Stimulated activated CD4-positive, alpha-beta T cell treated with anti-CD3 and anti-CD28 coated beads, Interleukin-2, amount 100 ng/mL, for 24 hours (primary cell): ENCODE data around the gene PTPRN2.

ENCODE experiments used
- DNase-seq, 2 donors: peaks; one replicate each; pipeline ENCODE4 v3.0.0-alpha.2; 2020

Gene PTPRN2

DNA sequence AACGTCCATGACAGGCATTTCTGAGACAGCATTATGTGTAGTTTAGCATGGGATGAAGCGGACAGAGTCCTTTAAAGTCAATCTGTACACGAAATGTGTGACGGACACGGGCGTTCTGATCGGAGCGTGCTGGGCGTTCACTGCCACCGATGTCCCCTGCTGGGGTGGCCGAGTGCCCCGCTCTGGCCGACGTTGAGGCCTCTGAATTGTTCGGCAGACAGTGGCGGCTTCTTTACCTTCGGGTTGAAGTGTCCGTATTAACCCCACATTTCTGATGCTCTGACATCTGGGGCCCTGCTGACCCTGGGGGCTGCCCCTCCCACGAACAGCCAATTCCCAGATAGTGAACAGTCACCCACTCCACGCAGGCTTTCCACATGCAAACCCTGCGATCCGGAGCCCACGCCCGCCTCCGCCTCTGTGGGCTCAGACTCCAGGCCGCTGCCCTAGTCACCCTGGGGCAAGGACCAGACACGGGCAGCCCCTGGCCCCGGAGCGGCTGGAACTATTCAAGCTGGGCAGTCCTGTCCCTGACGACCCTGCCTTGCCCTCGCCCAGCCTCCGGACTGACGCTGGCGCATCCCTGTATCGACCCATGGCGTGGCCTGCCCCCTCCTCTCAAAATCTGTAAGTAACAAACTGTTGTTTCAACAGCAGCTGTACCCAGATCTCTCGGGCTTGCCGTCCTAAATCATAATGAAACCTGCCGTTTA, 445.7 kb downstream of the PTPRN2 start:
- DNase-seq = no peak

DNA sequence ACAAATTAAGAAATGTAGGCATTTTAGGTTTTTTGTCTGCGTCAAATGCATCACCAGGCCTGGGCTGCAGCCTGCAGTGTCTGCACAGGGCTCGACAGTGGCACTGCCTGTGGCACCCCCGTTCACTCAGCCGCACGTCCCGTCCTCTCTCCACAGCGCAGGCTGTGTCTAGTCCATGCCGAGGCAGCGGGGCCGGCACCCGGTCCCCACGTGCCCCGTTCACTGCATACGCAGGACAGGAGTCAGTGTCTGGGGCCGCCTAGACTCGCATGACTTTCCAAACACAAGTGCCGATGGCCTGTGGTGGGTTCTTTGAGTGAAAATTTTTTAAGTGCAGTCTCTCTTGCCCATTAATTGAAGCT, 446.4 kb downstream of the PTPRN2 start:
- DNase-seq = no peak

DNA sequence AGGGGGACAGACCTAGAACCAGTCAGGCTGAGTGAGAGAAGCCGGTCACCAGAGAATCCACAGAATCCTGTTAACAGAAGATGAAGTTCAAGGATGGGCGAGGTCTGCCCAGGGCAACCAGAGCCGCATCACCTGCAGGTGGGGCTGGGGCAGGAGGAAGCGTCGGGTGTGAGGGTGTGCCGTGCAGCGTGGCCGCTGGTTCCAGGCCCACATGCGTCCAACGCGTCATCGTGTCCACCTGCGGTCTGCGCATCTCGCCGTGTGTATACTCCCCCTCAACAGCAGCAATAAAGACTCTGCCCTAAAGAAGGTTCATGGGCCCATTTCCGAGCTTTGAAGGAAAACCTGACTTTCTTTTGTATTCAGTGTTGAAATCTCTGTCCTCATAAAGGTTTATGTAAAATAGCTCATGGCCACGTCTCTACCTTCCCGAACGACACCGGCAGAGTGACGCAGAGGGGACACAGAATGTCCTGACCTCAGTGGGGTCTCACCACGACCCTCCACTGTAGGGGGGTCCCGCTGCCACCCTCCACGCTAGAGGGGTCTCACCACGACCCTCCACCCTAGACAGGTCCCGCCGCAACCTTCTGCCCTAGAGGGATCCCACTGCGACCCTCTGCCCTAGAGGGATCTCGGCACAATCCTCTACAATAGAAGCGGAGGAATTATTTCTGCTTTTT, 446.9 kb downstream of the PTPRN2 start:
- DNase-seq = no peak

DNA sequence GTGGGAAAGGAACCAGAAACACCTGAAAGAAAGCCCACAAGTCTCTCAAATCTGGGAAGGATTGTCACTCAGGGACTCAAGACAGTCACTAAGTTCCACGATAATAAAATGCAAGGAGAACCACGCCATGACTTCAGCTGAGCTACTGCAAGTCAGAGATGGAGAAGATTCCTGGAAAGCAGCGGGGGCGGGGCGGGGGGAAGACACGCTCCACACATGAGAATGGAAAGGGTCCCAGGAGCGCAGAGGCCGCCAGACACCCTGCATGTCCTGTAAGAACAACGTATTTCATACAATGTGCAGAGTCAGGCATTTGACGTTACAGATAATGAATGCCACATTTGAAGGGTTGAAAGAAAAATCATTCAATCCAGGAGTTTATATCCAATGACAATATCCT, 448.1 kb downstream of the PTPRN2 start:
- no peak for DNase-seq

DNA sequence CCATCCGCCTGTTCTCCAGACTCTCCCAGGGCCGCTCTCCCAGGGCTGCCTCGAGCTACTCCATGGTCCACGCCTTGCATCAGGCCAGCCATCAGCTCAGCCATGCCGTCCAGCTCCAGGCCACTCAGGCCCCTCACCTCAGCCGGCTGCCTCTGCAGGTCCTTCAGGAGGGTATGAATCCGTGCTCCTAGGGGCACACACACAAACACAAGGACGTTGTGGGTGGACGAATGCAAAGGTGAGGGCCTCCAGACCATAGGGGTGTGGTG, 449.4 kb downstream of the PTPRN2 start:
- DNase-seq = no peak

DNA sequence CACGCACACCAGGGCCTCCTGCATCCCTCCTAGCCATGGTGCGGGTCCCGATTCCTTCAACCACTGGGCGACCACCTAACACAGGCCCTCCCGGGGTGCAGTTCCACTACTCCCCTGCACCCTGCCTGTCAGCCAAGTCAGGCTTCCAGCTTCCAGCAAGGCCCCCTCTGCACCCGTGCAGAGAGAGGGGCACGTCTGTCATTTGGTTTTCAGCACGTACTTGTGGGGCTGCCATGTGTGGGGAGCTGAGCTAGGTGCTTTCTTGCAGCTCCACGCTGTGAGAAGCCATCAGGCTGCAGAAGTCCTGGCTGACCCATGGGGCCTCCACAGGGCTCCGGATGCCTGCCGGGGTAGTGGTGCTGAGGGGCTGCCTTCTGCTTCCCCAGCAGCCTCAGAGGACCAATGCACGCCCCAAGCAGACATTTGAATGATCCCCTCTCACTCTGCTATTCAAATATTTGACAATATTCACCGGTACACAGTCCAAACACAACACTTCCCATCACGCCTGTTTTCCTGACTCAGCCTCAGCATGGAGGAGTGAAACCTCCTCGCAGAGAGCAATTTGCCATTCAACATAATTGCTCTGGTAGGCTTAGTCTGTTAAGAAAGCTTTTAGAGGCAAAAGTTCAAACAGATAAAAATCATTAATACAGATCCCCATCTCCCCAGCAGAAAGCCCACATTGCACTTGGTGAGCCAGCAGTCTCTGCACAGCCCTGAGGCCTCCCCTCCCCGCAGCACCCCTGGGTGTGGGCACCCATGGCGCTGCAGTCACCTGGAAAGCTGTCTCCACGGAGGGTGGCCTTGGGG, 449.9 kb downstream of the PTPRN2 start:
- no peak for DNase-seq

DNA sequence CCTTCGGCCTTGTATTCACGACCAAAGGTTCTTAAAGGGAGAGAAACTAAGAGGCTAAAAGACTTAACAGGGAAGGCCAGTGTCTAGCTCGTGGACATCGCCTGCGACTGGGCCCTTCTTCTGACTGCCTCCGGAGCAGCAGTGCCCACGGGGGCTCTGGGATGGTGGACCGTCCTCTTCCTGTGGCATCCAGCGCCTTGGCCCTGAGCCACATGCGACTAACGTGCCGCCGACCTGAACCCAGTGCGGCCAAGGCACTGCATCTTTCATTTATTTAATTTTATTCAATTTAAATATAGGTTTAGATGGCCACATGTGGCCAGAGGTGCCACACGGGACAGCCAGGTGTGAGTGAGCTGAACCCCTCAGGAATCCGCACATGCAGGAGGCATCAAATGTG, 451.7 kb downstream of the PTPRN2 start:
- DNase-seq = no peak

DNA sequence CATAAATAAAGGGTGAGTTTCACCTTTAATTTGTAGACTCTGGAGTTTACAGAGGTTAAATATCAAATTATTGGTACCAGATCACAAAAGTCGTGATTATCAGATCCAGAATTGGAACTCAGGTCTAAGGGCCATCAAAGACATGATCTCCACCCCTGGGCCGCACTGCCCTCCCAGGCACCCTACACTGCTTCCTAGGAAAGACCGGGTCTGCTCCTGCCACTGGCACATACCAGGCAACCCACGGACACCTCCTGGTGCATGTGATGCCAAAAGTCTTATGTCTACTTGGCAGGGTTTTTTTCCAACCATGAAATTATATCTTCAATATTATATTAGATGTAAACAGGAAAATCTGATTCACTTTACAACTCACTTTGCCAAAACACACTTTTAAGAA, 452.8 kb downstream of the PTPRN2 start:
- DNase-seq = no peak

DNA sequence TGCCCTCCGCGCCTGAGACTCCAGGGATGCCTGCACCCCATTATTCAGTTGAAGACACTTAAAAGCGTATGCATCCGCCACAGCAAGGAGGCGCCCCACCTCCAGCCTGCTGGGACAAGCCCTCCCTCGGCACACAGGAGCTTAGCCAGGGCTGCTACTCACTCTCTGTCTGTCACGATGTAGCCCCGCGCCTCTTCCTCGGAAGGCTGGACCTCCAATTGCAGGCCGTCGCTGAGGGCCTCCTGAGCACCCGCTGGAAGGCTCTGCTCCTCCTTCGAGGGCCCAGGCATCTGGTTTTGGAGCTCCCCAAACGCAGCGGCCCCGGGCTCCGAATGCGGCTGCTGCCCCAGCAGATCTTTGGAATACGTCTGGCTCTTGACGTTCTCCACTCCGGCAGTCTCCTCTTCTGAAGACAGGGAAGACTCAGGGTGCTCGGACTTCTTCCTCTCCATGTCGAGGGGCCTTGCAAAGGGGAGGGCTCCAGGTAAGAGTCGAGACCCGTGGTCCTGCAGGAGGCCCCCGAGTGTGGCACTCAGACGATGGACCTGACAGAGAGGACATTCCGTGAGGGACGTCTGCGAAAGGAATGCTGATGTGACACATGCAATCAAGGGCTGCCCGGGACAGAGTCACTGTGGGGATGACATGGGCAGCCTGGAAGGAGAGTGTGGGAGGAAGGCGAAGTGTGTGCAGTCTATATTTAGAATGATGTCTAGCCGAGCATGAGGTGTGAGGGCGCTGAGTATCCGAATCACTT, 453.9 kb downstream of the PTPRN2 start:
- DNase-seq = no peak

DNA sequence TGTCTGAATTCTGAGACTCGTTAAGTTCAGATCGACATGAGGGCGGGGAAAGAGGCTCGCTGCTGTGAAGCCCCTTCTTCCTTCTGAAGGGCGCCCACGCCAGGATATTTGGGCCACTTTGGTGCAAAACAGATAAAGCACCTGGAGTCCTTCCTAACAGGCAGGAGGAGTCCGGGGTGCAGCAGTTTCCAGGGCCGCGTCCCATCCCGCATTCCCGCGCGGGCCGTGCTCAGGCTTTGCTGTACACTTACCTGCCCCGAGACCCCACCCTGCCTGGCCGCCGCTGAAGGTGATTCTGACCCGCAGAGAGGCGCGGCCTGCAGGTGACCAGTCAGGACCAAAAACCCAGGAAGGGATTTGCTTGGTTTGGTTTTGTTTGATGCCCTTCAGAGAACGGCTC, 454.6 kb downstream of the PTPRN2 start:
- no peak for DNase-seq

DNA sequence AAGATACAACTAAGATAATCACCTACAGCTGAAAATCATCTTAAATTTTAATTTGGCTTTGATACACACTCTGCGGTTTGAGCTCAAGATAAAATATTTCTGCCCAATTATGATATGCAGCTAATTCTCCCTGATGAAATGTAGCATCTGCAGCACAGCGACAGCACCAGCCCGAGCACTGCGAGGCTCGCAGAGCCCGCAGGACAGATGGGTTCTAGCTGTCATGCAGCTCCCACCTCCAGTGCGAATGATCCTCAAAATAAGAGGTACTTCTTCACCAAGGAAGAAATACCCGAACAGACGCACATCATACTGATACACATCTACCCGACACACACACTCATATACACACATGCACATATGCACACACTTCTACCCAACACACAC, 457.6 kb downstream of the PTPRN2 start:
- no peak for DNase-seq

DNA sequence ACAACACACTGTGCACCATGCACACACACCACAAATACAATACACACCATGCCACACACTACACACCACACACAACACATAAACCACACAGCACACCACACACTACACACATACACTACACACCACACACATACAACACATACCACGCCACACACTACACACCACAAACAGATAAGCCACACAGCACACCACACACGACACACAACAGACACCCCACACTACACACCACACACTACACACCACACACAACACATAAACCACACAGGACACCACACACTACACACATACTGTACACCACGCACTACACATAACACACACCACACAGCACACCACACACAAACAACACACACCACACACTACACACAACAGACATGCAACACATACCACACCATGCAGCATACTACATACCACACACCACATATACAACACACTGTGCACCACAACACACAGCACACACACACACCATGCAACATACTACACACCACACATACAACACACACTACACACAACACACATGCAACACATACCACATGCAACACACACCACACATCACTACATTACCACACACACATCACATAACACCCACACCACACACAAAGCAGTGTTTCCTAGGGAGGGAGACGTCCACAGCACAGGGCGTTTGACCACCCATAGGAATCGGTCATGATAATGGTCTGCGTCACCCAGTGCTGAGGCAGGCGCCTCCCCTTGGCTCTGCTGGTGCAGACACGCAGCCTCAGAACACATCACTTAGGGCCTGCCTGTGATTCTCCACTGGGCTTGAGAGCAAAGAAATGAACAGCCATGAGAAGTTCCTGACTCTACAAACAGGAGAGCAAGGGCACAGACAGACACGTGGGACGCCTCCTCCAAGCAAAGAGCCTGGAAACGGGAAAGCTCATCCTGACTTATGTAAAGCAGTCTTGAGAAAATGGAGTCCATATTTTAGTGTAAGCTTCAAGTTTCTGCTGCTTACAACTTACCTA, 458.3 kb downstream of the PTPRN2 start:
- DNase-seq = no peak

DNA sequence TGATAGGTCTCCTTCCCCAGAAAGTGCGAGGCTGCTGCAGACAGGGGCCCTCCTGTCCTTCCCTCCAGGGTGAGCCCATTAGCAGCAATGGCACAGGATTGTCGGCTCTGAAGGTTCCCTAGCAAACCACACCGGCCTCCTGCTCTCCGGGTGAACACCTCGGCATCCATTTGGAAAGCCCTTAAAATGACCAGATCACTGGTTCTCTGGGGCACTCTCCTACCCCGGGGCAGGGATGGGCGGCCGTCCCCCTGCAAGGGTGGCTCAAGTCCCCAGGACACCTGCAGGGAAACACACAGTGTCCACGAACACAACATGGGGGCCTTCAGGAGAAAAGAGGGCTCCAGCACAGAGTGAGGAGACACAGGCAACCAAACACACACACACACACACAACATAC, 459.1 kb downstream of the PTPRN2 start:
- DNase-seq = no peak

DNA sequence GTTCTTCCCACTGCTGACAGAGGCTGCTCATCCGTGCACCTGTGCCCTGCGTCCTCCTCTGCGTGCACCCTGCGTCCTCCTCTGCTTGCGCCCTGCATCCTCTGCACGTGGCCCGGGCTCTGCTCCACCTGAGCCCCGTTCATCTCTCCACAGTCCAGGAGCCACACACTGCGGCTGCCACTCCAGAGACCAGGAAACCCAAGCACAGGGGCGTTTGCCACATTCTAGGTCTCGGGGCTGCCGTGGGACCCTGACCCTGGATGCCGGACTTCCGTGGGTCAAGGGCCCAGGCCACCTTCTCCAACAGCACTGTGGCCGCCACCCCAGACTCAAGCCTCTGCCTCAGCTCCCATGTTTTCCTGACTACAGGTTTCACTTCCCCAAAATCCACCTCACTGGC, 460.4 kb downstream of the PTPRN2 start:
- no peak for DNase-seq

DNA sequence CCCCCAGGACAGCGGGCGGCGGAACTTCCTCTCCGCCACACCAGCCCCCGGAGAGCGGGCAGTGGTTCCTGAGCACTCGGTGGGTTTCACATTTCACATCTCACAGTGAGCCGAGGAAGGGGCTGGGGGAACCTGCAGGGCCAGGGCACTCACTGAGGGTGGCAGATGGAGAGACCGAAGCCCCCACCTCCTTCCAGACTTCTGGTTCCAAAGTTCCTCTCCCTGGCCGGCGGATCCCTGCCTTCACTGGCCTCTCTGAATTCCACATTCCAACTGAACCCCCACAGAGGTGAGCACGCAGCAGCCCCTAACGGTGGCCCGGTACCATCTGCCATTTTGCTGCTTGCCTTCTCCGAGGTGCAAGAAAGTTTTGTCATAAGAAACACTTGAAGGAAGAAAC, 461.0 kb downstream of the PTPRN2 start:
- no peak for DNase-seq

DNA sequence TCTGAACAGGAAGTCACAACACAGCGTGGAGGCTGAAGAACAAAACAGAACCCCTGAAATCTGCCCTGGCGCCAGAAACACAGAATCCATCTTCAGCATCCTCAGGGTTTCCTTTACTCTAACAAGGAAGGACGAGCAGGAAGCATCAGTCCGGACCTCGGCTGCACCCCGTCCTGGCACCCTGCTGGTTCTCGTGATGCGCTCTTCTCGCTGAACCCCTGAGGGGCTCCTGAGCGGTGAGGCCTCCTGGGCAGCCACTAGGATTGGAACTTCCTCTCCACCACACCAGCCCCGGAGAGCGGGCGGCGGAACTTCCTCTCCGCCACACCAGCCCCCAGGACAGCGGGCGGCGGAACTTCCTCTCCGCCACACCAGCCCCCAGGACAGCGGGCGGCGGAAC, 461.9 kb downstream of the PTPRN2 start:
- DNase-seq = no peak

DNA sequence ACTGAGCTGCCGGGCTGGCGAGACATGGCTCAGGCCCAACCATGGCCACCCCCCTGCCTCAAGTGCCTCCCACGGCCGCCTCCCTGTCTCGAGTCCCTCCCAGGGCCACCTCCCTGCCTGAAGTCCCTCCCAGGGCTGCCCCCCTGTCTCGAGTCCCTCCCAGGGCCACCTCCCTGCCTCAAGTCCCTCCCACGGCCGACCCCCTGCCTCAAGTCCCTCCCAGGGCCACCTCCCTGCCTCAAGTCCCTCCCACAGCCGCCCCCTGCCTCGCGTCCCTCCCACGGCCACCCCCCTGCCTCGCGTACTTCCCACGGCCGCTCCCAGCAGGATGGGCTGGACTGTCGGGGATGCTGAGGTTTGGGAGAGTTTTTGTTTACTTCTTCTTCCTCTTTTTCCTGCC, 462.5 kb downstream of the PTPRN2 start:
- no peak for DNase-seq

DNA sequence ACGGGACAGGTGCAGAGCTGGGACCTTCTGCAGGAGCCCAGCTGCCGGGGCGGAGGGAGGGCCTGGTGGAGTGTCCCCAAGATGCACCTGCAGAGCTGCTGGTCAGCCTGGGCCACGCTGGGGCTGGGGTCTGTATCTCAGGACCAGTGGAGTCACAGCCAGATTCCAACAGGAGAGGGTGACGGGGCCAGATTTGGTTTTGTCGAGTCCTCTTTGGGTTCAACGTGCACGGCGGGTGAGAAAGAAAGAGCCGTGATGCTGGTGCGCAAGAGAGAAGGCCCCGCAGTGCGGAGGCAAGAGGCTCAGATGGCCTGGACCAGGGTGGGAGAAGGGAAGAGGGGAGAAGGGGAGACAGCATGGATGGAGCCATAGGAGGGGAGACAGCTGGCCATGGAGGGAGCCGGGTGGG, 462.9 kb downstream of the PTPRN2 start:
- no peak for DNase-seq

DNA sequence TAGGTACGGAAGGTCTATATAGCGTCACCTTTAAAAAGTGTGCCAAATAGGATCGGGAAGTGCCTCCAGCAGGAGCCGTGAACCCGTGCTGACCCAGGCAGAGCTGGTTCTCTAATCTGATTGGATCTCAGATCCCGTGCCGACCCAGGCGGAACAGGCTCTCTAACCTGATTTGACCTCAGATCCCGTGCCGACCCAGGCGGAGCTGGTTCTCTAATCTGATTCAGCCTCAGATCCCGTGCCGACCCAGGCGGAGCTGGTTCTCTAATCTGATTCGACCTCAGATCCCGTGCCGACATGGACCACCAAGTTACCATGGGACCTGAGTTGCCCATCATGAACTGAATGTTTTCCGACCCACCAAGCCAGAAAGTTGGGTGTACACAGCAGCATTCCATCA, 463.9 kb downstream of the PTPRN2 start:
- DNase-seq = no peak

DNA sequence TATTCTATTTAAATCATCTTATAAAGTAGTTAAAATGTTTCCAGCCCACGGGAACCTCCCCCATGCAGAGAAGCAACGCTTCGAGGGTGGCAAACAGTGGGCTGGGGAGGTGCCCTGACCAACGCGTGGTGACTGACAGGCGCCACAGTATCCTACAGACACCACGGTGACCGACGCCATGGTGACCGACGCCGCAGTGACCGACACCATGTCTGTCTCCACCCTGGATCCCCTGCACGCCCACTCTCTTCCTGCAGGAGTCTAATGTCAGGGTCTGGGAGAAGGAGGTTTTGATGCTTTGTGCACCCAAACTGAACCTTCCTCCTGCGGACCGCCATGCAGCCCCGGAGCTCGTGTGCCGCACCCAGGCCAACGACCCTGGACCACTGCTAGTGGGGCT, 464.4 kb downstream of the PTPRN2 start:
- no peak for DNase-seq

DNA sequence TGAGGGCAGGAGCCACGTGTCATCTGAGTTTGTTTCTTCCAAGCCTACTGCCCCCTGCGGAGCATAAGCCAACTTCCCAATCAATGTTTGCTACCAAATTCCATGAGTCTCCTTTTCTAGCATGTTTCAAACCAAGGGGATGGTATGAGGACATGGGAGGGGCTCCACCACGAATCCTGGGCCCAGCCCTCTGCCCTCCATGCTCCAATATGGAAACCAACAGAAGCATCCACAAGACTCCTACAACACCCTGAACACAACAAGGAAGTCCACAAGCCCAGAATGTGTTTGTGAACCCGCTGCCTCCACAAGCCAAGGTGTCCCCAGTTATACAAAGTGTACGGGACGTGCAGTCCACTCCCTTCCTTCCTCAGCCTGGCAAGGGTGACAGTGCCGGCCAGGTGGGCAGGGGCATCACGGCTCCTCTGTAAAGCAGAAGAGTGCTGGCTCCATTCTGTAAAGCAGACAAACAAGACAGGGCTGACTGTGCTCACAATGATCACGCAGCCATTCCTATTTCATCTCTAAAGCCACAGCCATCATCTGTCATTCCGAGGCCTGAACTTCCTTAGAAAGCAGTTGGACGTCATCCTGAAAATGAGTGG, 466.1 kb downstream of the PTPRN2 start:
- no peak for DNase-seq

DNA sequence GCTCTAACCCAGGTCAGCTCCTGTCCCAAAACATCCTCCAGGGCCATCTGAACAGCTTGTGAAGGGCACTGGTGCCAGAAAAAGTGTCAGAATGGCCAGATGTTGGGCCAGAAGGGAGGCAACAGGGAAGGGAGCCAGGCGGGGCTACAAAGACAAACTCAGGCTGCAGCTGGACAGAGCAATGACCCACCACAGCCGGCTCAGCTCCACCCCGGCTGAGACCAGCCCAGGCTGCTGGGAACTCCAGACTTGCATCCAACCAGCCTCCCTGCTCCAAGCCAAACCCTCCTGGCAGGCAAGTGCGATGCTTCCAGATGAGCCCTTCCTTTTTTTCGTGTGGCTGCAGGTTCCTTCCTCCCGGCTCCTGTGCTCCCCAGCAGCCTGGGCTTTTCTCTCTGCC, 466.9 kb downstream of the PTPRN2 start:
- DNase-seq = no peak
